Fibroblast of skin of right quadriceps (primary cell): ENCODE results near the gene ARID3C.

Experiments
- DNase-seq: peaks from one replicate; pipeline ENCODE4 v3.0.0-alpha.2; 2013

The ARID3C gene

GRCh38 chr9:34627716-34628655 lies 880 bp downstream of the ARID3C start:
- no peak for DNase-seq

- no peak for DNase-seq
Measured at GRCh38 chr9:34625186-34625486, 3.7 kb downstream of the ARID3C start.

GRCh38 chr9:34624475-34625185 lies 4.2 kb downstream of the ARID3C start:
- no peak for DNase-seq

GRCh38 chr9:34623374-34624235 lies 5.3 kb downstream of the ARID3C start:
- no peak for DNase-seq

- peak; percentile 93 for DNase-seq
Measured at GRCh38 chr9:34620061-34620994, 8.5 kb downstream of the ARID3C start, which contains the start of gene DCTN3. Gene DCTN3, minus strand, starts transcription at chr9:34620495. Its CDS starts 31 bp downstream, at chr9:34620464.

GRCh38 chr9:34615132-34615531 lies 13.7 kb downstream of the ARID3C start:
- DNase-seq = no peak

- DNase-seq = peak; percentile 60
Measured at GRCh38 chr9:34612788-34613390, 16.0 kb downstream of the ARID3C start.

GRCh38 chr9:34611811-34612787 lies 16.8 kb downstream of the ARID3C start, which contains the start of gene RPP25L:
Gene RPP25L, minus strand, starts transcription at chr9:34612097. Its CDS starts 801 bp downstream, at chr9:34611296.
- DNase-seq = peak; percentile 82

GRCh38 chr9:34611251-34611810 lies 17.5 kb downstream of the ARID3C start:
- no peak for DNase-seq

- DNase-seq = no peak
Measured at GRCh38 chr9:34610434-34611206, 18.2 kb downstream of the ARID3C start.

- no peak for DNase-seq
Measured at GRCh38 chr9:34607331-34607730, 21.5 kb downstream of the ARID3C start.

- DNase-seq = no peak
Measured at GRCh38 chr9:34606905-34607304, 22.0 kb downstream of the ARID3C start.

- no peak for DNase-seq
Measured at GRCh38 chr9:34606190-34606589, 22.7 kb downstream of the ARID3C start.

- peak; percentile 61 for DNase-seq
Measured at GRCh38 chr9:34603610-34604231, 25.1 kb downstream of the ARID3C start.

- DNase-seq = no peak
Measured at GRCh38 chr9:34601937-34602573, 26.8 kb downstream of the ARID3C start.

GRCh38 chr9:34600908-34601307 lies 28.0 kb downstream of the ARID3C start:
- no peak for DNase-seq

GRCh38 chr9:34599546-34599945 lies 29.3 kb downstream of the ARID3C start:
- DNase-seq = no peak

GRCh38 chr9:34594177-34594576 lies 34.7 kb downstream of the ARID3C start:
- DNase-seq = no peak
